GM18520 (cell line): ENCODE results near the gene PLPPR1.

ENCODE experiments used
- ATAC-seq: cut with Tn5 transposase; IDR thresholded peaks from one replicate; pipeline ENCODE4 v1.9.1; 2021; ENCODE audit not compliant: unreplicated experiment

Gene PLPPR1

GRCh38 chr9:101028346-101029314 is at the start of gene PLPPR1:
TSS of gene PLPPR1 (plus strand) at chr9:101028727.
- ATAC-seq = no peak

GRCh38 chr9:100989731-100990130 is 38.8 kb upstream of the PLPPR1 start:
- ATAC-seq = no peak

GRCh38 chr9:100990605-100991381 is 37.7 kb upstream of the PLPPR1 start:
- no peak for ATAC-seq

GRCh38 chr9:100992632-100993031 is 35.9 kb upstream of the PLPPR1 start:
- ATAC-seq = no peak

GRCh38 chr9:100999906-101000544 is 28.5 kb upstream of the PLPPR1 start:
- ATAC-seq = no peak

- ATAC-seq = no peak
Observed at GRCh38 chr9:101005246-101005645, 23.3 kb upstream of the PLPPR1 start.

GRCh38 chr9:101014566-101014965 is 14.0 kb upstream of the PLPPR1 start:
- no peak for ATAC-seq

GRCh38 chr9:101018467-101018866 is 10.1 kb upstream of the PLPPR1 start:
- ATAC-seq = no peak

GRCh38 chr9:101022704-101023103 is 5.8 kb upstream of the PLPPR1 start:
- no peak for ATAC-seq

- ATAC-seq = no peak
Observed at GRCh38 chr9:101025940-101026339, 2.6 kb upstream of the PLPPR1 start.

- ATAC-seq = no peak
Observed at GRCh38 chr9:101026824-101027223, 1.7 kb upstream of the PLPPR1 start.

GRCh38 chr9:101027236-101027635 is 1.3 kb upstream of the PLPPR1 start:
- ATAC-seq = no peak

GRCh38 chr9:101027733-101028345 is 688 bp upstream of the PLPPR1 start:
- no peak for ATAC-seq

- no peak for ATAC-seq
Observed at GRCh38 chr9:101029315-101030085, 973 bp downstream of the PLPPR1 start.

GRCh38 chr9:101030086-101030391 is 1.5 kb downstream of the PLPPR1 start:
- ATAC-seq = no peak

- ATAC-seq = no peak
Observed at GRCh38 chr9:101032426-101032825, 3.9 kb downstream of the PLPPR1 start.

GRCh38 chr9:101034222-101034621 is 5.7 kb downstream of the PLPPR1 start:
- ATAC-seq = no peak

- no peak for ATAC-seq
Observed at GRCh38 chr9:101035098-101035497, 6.6 kb downstream of the PLPPR1 start.

- no peak for ATAC-seq
Observed at GRCh38 chr9:101037430-101037829, 8.9 kb downstream of the PLPPR1 start.

- ATAC-seq = no peak
Observed at GRCh38 chr9:101038488-101038887, 10.0 kb downstream of the PLPPR1 start.
